DND-41 (cell line): ENCODE results near the gene SPTSSB.

Experiments
- ATAC-seq: fragments of 200-7000 bp; cut with Tn5 transposase; 3 replicates; pipeline ENCODE4 v1.9.1; 2021; ENCODE audit warnings: low read depth; ENCODE audit not compliant: insufficient read depth
- DNase-seq: peaks from one replicate; pipeline ENCODE4 v3.0.0-alpha.2; 2020
- H2AFZ ChIP-seq: 2 replicates; pipeline ENCODE4 v1.6.0; 2012; ENCODE audit warnings: low read depth, low read length
- H3K27ac ChIP-seq: 2 replicates; pipeline ENCODE4 v1.5.1; 2012; ENCODE audit warnings: low read length, inconsistent platforms
- H3K27me3 ChIP-seq: fragments of 200-600 bp; sonication (generic); 2 replicates; pipeline ENCODE4 v1.6.0; 2012; ENCODE audit warnings: low read length, mild to moderate bottlenecking, inconsistent platforms; ENCODE audit not compliant: insufficient read depth, poor library complexity
- H3K36me3 ChIP-seq: 2 replicates; pipeline ENCODE4 v1.5.1; 2012; ENCODE audit warnings: low read length, inconsistent platforms; ENCODE audit not compliant: insufficient read depth
- H3K4me1 ChIP-seq: 2 replicates; pipeline ENCODE4 v1.5.1; 2012; ENCODE audit warnings: mild to moderate bottlenecking, low read length; ENCODE audit not compliant: insufficient read depth
- H3K4me2 ChIP-seq: 2 replicates; pipeline ENCODE4 v1.6.0; 2012; ENCODE audit warnings: mild to moderate bottlenecking, moderate library complexity, low read length, inconsistent platforms; ENCODE audit not compliant: insufficient read depth
- H3K4me3 ChIP-seq, 2 experiments: fragments of 200-600 bp in 1 of 2; shearing (Covaris generic) in 1 of 2; 2 replicates each; pipeline ENCODE4 v1.5.1; 2012 to 2016; ENCODE audit warnings: inconsistent platforms in 2 of 2, low read length in 2 of 2, mild to moderate bottlenecking in 2 of 2, low read depth in 1 of 2, moderate library complexity in 1 of 2
- H3K79me2 ChIP-seq: 2 replicates; pipeline ENCODE4 v1.6.0; 2012; ENCODE audit warnings: low read length, inconsistent platforms; ENCODE audit not compliant: insufficient read depth
- H3K9ac ChIP-seq: 2 replicates; pipeline ENCODE4 v1.6.0; 2012; ENCODE audit warnings: low read depth, mild to moderate bottlenecking, inconsistent platforms, low read length, moderate library complexity
- H3K9me3 ChIP-seq: 2 replicates; pipeline ENCODE4 v1.5.1; 2012; ENCODE audit warnings: low read length, moderate library complexity, mild to moderate bottlenecking, inconsistent platforms; ENCODE audit not compliant: insufficient read depth, severe bottlenecking
- H4K20me1 ChIP-seq: 2 replicates; pipeline ENCODE4 v1.6.0; 2012; ENCODE audit warnings: low read length; ENCODE audit not compliant: insufficient read depth
- CTCF ChIP-seq: IDR thresholded peaks from 2 replicates; pipeline ENCODE4 v1.5.1; 2012; ENCODE audit warnings: borderline replicate concordance, low read length, moderate library complexity, mild to moderate bottlenecking; ENCODE audit not compliant: poor library complexity, severe bottlenecking; ENCODE audit errors: extremely low read depth
- EZH2 ChIP-seq: IDR thresholded peaks from 3 replicates; pipeline ENCODE4 v1.6.1; 2012; ENCODE audit warnings: borderline replicate concordance, low read depth, mild to moderate bottlenecking, moderate library complexity, low read length, inconsistent platforms; ENCODE audit not compliant: severe bottlenecking

Gene SPTSSB

GRCh38 chr3:161392853-161393252 is 21.5 kb upstream of the SPTSSB start:
- Histone ChIP-seq H3K9me3 (no peaks in the 10 kb centered on the region), H4K20me1 (no peaks in the 10 kb centered on the region), H3K9ac (no peak overlapping the region), H3K36me3 (no peaks in the 10 kb centered on the region), H2AFZ (no peak overlapping the region), H3K4me1 (peaks cover 22% of the 10 kb centered on the region), H3K79me2 (no peaks in the 10 kb centered on the region), H3K27ac (no peak overlapping the region), H3K27me3 (no peaks in the 10 kb centered on the region), H3K4me2 (no peak overlapping the region), H3K4me3 (no peak overlapping the region)
- ATAC-seq (no peak), DNase-seq (no peak)
- TF ChIP-seq CTCF (no peak), EZH2 (no peak)

GRCh38 chr3:161390200-161390599 is 18.9 kb upstream of the SPTSSB start:
- H3K4me1 ChIP-seq = peaks cover 13% of the 10 kb centered on the region
- no peak overlapping the region for H3K4me2 ChIP-seq
- DNase-seq (no peak), ATAC-seq (no peak)
- H3K79me2 ChIP-seq = no peaks in the 10 kb centered on the region
- no peak overlapping the region for H2AFZ ChIP-seq
- H3K9ac ChIP-seq = no peak overlapping the region
- no peaks in the 10 kb centered on the region for H3K36me3 ChIP-seq
- no peaks in the 10 kb centered on the region for H3K27me3 ChIP-seq
- no peaks in the 10 kb centered on the region for H4K20me1 ChIP-seq
- H3K9me3 ChIP-seq = no peaks in the 10 kb centered on the region
- no peak overlapping the region for H3K4me3 ChIP-seq
- no peak overlapping the region for H3K27ac ChIP-seq
- TF ChIP-seq CTCF = no peak

GRCh38 chr3:161389445-161390035 is 18.2 kb upstream of the SPTSSB start:
- Histone ChIP-seq H3K27me3 (no peaks in the 10 kb centered on the region), H3K4me2 (no peak overlapping the region), H3K4me1 (peaks cover 6% of the 10 kb centered on the region), H3K79me2 (no peaks in the 10 kb centered on the region), H3K9me3 (no peaks in the 10 kb centered on the region), H3K9ac (no peak overlapping the region), H2AFZ (no peak overlapping the region), H3K27ac (no peak overlapping the region), H4K20me1 (no peaks in the 10 kb centered on the region), H3K4me3 (no peak overlapping the region), H3K36me3 (no peaks in the 10 kb centered on the region)
- DNase-seq = no peak
- no peak for ATAC-seq
- TF ChIP-seq CTCF (no peak), EZH2 (no peak)

GRCh38 chr3:161388855-161389254 is 17.5 kb upstream of the SPTSSB start:
- Histone ChIP-seq H3K9me3 (no peaks in the 10 kb centered on the region), H3K9ac (no peak overlapping the region), H3K4me1 (no peaks in the 10 kb centered on the region), H3K79me2 (no peaks in the 10 kb centered on the region), H3K36me3 (no peaks in the 10 kb centered on the region), H3K4me3 (no peak overlapping the region), H2AFZ (no peak overlapping the region), H3K27ac (no peak overlapping the region), H3K27me3 (no peaks in the 10 kb centered on the region), H4K20me1 (no peaks in the 10 kb centered on the region), H3K4me2 (no peak overlapping the region)
- no peak for ATAC-seq
- TF ChIP-seq EZH2 (no peak), CTCF (no peak)
- DNase-seq = no peak
